Measurements from ENCODE around the gene TSPEAR.

DNA sequence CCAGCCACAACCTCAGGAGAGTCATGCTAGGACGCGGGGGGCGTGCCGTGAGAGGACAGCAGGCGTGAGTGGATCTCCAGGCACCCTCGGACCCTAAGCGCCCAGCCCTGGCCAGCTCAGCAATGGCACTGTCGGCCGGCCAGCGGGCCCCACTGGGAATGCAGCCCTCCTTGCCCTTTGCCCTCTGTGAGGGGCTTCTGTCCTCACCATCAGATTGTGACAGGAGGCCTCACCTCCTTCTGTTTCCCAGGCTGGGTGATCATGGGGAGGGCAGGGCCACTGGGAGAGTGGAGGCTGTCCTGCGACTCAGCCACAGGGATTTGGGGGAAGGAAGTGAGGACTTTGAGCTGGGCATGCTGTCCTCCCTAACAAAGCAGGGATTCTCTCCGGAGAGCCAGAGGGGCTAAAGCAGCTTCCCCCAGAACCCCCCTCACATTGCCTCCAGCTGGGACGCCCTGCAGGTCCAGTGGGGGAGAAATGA, 262.7 kb downstream of the TSPEAR start:
- TF ChIP-seq, protein P1, sequence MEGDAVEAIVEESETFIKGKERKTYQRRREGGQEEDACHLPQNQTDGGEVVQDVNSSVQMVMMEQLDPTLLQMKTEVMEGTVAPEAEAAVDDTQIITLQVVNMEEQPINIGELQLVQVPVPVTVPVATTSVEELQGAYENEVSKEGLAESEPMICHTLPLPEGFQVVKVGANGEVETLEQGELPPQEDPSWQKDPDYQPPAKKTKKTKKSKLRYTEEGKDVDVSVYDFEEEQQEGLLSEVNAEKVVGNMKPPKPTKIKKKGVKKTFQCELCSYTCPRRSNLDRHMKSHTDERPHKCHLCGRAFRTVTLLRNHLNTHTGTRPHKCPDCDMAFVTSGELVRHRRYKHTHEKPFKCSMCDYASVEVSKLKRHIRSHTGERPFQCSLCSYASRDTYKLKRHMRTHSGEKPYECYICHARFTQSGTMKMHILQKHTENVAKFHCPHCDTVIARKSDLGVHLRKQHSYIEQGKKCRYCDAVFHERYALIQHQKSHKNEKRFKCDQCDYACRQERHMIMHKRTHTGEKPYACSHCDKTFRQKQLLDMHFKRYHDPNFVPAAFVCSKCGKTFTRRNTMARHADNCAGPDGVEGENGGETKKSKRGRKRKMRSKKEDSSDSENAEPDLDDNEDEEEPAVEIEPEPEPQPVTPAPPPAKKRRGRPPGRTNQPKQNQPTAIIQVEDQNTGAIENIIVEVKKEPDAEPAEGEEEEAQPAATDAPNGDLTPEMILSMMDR (IDR thresholded peaks at IDR 0.05) = no peak
- no peak for TF ChIP-seq POLR2A (IDR thresholded peaks at IDR 0.05)

All from testis (tissue), 2 donors.